BJ (cell line): Measurements from ENCODE around the gene SLC2A13. TPM values are rescaled to one million over a fixed set of nuclear protein-coding genes. Genes with fewer than 3 reads are reported as not detected.

ENCODE experiments used
- CTCF ChIA-PET: fragments of 350-600 bp; formaldehyde crosslinking; extraction: SDS; loops from one replicate; lab custom pipeline; 2021; ENCODE audit warnings: antibody characterized with exemption, inconsistent platforms; lab: Yijun Ruan, JAX
- POLR2A ChIA-PET: fragments of 300-600 bp; sonication (Branson Sonifier 250); formaldehyde crosslinking; extraction: SDS; loops from one replicate; lab custom pipeline; 2021; ENCODE audit warnings: antibody characterized with exemption; lab: Charles Lee
- DNase-seq: peaks from one replicate; pipeline ENCODE4 v3.0.0-alpha.2; 2011; ENCODE audit warnings: low read depth
- H3K27me3 ChIP-seq: 2 replicates; pipeline ENCODE4 v1.6.0; 2011; ENCODE audit warnings: low read length; ENCODE audit not compliant: control insufficient read depth, insufficient read depth
- H3K36me3 ChIP-seq: 2 replicates; pipeline ENCODE4 v1.5.1; 2011; ENCODE audit warnings: low read length; ENCODE audit not compliant: control insufficient read depth, insufficient read depth
- H3K4me3 ChIP-seq: 2 replicates; pipeline ENCODE4 v1.5.1; 2011; ENCODE audit warnings: low read depth, mild to moderate bottlenecking, control low read depth, low read length
- CTCF ChIP-seq: IDR thresholded peaks from 2 replicates; pipeline ENCODE4 v1.5.1; 2011; ENCODE audit warnings: low read depth, mild to moderate bottlenecking, control low read depth, inconsistent platforms, low read length, moderate library complexity; ENCODE audit not compliant: insufficient read depth
- polyA plus RNA-seq: library from polyadenylated mRNA; depleted of rRNA; stranded (reverse); fragments of >200 nt; gene quantifications from 2 replicates; pipeline ENCODE4 v1.2.3, GENCODE V29; 2011

The SLC2A13 gene
- polyA plus RNA-seq, 1 experiment: 1.2 TPM

GRCh38 chr12:39780411-39780912 lies 325.4 kb downstream of the SLC2A13 start:
- Histone ChIP-seq H3K4me3 (no peak overlapping the region), H3K27me3 (no peaks in the 10 kb centered on the region), H3K36me3 (no peaks in the 10 kb centered on the region)
- TF ChIP-seq CTCF: no peak
- no peak for DNase-seq
- POLR2A ChIA-PET: no interaction called here
- CTCF ChIA-PET: interaction anchor here (0.8 to 1.4 kb wide), 3 partner anchors 12 to 327 kb away, joined by 3 read pairs; no protein-coding TSS in a partner anchor

GRCh38 chr12:39779768-39780340 lies 326.0 kb downstream of the SLC2A13 start:
- no peaks in the 10 kb centered on the region for H3K36me3 ChIP-seq
- H3K27me3 ChIP-seq: no peaks in the 10 kb centered on the region
- ChIA-PET POLR2A (no interaction called here), CTCF (interaction anchor here (0.7 to 1.2 kb wide), 2 partner anchors 9 to 12 kb away, joined by 3 read pairs; no protein-coding TSS in a partner anchor)
- H3K4me3 ChIP-seq: no peak overlapping the region
- TF ChIP-seq CTCF: no peak
- no peak for DNase-seq

GRCh38 chr12:39777465-39777864 lies 328.4 kb downstream of the SLC2A13 start:
- Histone ChIP-seq H3K4me3 (no peak overlapping the region), H3K36me3 (no peaks in the 10 kb centered on the region), H3K27me3 (no peaks in the 10 kb centered on the region)
- TF ChIP-seq CTCF: no peak
- POLR2A ChIA-PET: no interaction called here
- no peak for DNase-seq
- CTCF ChIA-PET: interaction anchor here (1.2 kb wide), 1 partner anchor 13 kb away, joined by 3 read pairs; no protein-coding TSS in a partner anchor

GRCh38 chr12:39773266-39773665 lies 332.6 kb downstream of the SLC2A13 start:
- ChIA-PET CTCF (interaction anchor here (0.5 to 1.1 kb wide), 2 partner anchors 13 to 238 kb away, joined by 3 read pairs; no protein-coding TSS in a partner anchor), POLR2A (no interaction called here)
- Histone ChIP-seq H3K27me3 (no peaks in the 10 kb centered on the region), H3K36me3 (no peaks in the 10 kb centered on the region), H3K4me3 (no peak overlapping the region)
- DNase-seq: no peak
- TF ChIP-seq CTCF: no peak

GRCh38 chr12:39772821-39773259 lies 333.0 kb downstream of the SLC2A13 start:
- no peak for TF ChIP-seq CTCF
- Histone ChIP-seq H3K27me3 (no peaks in the 10 kb centered on the region), H3K4me3 (no peak overlapping the region), H3K36me3 (no peaks in the 10 kb centered on the region)
- ChIA-PET POLR2A (no interaction called here), CTCF (interaction anchor here (0.5 to 1.1 kb wide), 2 partner anchors 13 to 238 kb away, joined by 3 read pairs; no protein-coding TSS in a partner anchor)
- DNase-seq: no peak
